Hepatocyte (in vitro differentiated cells): ENCODE data around the gene CCM2.

Experiments used
- EZH2 ChIP-seq: fragments of 200-600 bp; sonication (generic); IDR thresholded peaks from 2 replicates; pipeline ENCODE4 v1.6.1; 2016; ENCODE audit warnings: antibody characterized with exemption, mild to moderate bottlenecking, borderline replicate concordance
- TF ChIP-seq, protein P1 (sequence below): fragments of 200-600 bp; sonication (generic); IDR thresholded peaks from 2 replicates; pipeline ENCODE4 v1.5.1; 2016; ENCODE audit warnings: antibody characterized with exemption, mild to moderate bottlenecking; ENCODE audit not compliant: poor library complexity

- TF ChIP-seq, protein P1, sequence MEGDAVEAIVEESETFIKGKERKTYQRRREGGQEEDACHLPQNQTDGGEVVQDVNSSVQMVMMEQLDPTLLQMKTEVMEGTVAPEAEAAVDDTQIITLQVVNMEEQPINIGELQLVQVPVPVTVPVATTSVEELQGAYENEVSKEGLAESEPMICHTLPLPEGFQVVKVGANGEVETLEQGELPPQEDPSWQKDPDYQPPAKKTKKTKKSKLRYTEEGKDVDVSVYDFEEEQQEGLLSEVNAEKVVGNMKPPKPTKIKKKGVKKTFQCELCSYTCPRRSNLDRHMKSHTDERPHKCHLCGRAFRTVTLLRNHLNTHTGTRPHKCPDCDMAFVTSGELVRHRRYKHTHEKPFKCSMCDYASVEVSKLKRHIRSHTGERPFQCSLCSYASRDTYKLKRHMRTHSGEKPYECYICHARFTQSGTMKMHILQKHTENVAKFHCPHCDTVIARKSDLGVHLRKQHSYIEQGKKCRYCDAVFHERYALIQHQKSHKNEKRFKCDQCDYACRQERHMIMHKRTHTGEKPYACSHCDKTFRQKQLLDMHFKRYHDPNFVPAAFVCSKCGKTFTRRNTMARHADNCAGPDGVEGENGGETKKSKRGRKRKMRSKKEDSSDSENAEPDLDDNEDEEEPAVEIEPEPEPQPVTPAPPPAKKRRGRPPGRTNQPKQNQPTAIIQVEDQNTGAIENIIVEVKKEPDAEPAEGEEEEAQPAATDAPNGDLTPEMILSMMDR, result no peak
- no peak for TF ChIP-seq EZH2
These were observed 39.9 kb upstream of the CCM2 start for GRCh38 chr7:44960011-44960580.
